HG03280 (cell line): ENCODE measurements around the gene TSHZ2.
"Not testable (repeated sequence)": the region's sequence is repeated elsewhere in the genome, so short reads cannot be mapped to it uniquely, and the experiment has no call there.

Experiments
- ATAC-seq: cut with Tn5 transposase; IDR thresholded peaks from one replicate; pipeline ENCODE4 v1.9.1; 2021; ENCODE audit warnings: mild to moderate bottlenecking, moderate library complexity; ENCODE audit not compliant: unreplicated experiment

The TSHZ2 gene

DNA sequence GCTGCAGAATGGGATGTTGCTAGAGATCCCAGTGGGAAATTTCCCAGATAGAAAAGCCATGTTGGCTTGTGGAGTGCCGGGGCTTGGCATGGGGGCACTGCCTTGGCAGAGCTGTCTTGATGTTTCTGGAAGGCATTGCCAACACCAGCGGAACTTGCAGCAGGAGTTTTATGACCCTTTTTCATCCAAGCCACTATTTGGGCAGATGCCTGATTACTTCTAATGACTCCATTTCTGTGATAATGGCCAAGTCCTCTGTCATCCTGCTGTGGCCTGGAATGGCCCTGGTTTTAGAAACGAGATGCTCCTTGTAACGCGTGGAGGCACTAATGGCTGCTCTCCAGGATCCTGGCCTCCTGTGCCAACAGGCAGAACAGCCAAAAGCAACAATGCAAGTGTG, 392.5 kb downstream of the TSHZ2 start:
- ATAC-seq: no peak

DNA sequence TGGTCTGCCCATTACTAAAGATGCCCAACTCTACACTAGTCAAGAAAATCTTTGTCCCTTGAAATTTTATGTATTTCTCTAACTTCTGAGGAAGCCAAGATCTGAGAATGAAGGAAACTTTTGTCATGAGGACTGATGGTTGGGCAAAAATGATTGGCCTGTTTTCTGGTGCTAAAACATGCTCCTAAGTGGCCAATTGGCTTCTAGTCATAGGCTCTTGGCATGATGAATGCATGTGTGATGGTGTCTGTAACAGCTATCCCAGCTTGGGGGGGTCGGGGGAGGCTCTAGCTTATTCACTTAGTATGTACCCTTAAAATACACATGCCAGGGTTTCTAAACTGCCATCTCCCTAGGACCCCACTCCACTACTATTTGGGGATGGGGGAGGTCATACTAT, 392.9 kb downstream of the TSHZ2 start:
- no peak for ATAC-seq

DNA sequence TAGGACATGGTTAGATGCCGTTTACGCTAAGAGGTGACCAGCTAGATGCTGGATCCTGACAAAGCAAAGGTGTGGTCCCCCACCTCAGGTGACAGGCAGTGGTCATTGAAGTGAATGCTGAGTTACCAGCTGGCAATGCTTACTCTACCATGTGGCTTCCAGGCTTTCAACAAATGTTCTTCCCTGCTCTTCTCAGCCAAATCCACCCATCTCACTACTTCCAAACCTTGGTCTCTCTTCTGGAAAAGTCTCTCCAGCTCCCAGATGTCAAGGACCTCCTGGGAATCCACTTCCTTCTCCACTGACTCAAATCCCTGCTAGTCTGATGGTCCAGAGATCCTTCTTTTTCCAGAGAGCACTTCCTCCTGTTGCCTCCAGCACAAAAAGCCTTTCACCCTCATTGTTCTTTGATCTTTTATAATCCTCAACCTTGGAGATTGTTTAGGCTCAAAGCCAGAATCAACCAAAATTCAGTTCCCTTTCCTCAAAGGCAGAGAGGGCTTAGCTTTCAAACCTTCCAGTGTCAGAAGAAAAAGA, 393.4 kb downstream of the TSHZ2 start:
- no peak for ATAC-seq

DNA sequence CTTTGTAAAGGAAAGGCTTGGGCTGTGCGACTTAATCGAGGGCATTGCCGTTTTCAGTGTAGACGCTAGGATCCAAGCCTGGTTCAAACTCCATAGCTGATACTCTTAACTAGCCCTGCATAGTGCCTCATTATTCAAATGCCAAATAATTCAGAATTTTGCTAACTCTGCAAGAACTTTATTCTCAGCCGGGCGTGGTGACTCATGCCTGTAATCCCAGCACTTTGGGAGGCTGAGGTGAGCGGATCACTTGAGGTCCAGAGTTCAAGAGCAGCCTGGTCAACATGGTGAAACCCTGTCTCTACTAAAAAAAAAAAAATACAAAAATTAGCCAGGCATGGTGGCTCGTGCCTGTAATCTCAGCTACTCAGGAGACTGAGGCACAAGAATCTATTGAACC, 394.8 kb downstream of the TSHZ2 start:
- ATAC-seq: not testable (repeated sequence)

DNA sequence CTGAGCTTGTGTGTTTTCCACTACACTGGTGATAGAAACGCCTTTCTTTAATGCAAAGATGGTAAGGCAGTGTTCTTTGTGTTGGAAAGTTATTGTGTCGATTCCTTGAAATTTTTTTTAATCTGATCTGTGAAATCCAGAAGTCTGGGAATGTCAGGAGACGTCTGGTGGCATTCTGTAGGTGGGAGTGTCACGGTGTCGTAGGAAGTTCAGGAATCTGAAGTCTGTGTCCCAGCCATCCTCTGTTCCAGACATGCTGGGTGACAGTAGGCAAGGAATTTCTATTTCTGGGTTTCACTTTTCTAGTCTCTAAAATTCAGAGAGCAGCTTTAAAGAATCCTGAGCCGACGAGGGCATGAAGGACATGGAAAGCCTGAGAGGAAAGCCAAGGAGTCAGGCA, 397.7 kb downstream of the TSHZ2 start:
- no peak for ATAC-seq

DNA sequence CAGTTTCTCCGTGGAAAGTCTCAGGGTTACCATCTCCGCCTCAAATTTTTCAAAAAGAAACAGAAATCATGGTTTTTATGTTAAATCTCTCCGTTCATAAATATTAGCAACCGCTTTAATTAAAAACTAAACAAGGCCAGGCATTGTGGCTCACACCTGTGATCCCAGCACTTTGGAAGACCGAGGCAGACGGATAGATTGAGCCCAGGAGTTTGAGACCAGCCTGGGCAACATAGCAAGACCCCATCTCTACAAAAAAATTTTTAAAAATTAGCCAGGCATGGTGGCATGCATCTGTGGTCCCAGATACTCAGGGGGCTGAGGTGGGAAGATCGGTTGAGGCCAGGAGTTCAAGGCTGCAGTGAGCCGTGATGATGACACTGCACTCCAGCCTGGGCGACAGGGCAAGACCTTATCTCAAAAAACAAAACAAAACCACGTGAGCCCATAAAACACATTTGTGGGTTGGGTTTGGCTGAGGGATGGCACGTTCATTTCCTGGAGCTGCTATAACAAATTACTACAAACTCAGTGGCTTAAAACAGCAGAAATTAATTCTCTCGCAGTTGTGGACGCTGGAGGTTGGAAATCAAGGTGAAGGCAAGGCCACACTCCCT, 398.3 kb downstream of the TSHZ2 start:
- ATAC-seq: no peak

DNA sequence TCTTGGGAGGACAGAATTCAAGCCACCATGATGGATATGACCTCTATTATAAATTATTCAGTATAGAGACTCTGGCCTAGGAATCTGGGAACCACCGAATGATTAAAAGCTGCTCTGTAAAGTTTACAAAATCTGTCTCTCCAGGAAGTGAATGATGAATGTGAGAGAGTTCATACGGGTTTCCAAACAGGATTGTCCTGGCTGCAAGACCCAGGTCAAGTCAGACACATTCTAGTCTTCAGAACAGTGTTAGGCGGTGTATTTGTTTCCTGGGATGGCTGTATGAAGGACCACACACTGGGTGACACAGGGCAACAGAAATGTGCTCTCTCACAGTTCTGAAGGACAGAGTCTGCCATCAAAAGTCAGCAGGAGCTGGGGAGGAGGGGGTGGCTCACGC, 399.1 kb downstream of the TSHZ2 start:
- no peak for ATAC-seq

DNA sequence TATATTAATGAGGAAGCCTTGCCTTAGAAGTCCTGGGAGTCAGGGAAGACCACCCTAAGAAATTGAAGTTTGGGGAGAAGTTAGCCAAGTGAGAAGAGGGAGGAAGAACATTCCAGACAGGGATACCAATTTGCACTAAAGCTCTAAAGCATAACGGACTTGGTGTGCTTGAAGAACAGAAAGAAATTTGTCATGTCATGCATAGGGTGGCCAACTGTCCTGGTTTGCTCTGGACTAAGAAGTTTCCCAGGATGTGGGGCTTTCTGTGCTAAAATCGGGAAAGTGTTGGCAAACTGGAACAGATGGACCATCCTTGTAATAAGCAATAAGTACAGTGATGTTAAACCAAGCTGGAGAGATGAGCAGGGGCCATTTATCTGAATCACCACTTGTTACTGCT, 403.9 kb downstream of the TSHZ2 start:
- no peak for ATAC-seq

DNA sequence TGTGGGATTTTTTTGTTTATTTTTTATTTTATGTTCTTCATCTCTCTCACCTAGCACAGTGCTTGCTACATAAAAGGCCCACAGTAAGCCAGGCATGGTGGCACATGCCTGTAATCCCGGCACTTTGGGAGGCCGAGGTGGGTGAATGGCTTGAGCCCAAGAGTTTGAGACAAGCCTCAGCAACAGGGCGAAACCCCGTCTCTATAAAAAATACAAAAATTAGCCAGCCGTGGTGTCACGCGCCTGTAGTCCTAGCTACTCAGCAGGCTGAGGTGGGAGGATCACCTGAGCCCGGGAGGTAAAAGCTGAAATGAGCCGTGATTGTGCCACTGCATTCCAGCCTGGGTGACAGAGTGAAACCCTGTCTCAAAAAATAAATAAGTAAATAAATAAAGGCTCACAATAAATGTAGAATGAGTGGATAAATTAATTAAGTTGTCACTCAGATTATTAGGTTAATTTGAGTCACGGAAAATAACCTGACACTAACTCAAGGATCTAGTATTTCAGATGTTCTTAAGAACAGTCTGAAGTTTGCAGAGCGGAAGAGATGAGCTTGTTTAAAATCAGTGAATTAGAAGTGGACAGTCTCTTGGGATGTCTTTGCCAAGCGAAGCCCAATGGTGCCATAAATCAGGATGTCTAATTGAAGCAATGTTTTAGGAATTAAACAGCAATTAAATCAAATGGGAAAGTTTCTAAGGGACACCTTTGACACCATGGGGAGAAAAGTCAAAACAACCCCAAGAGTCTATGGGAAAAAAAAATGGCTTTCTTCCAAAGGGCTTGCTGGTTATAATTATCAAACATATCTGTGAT, 407.1 kb downstream of the TSHZ2 start:
- no peak for ATAC-seq

DNA sequence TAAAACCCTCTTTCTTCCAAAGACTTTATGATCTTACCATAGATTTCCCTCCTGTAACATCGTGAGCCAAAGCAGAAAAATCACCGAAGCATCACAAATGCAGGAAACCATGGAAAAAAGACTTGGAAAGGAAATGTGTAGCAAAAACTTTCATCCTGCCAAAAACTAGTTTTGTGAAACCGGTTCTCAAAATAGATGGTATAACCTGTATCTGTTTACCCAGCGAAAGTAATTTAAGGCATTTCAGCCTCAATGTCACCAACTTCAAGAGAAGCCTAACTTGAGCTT, 407.6 kb downstream of the TSHZ2 start:
- ATAC-seq: no peak

DNA sequence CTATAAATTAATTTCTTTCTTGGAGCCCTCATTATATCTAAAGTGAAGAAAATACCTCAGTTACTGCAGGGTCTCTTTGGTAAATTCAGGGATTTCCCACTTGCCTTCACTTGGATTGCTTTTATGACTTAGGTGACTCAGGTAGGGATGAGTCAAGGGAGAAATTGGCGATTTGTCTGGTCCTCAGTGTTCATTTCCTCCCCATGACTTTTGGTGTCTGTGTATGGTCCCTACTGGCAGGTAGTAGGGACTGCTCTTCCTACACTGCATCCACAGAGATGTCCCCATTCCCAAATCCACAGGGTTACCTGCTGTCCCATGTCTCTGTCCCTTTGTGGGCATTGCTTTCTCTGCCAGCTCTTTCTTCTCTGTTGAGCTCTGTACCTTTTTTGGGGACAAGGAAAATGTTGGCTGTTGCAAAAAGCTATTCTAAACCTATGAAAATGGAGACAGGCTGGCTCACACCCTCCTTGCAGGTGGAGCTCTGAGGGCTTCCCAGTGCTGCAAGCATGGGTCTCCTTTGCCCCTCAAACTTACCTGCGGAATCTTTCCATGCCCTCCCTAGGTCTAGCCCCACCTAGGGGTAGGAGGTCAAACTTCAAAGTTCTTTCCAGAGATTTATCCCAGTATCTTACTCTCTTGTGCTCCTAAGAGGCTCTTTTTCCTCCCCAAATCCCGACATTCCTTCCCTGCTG, 409.6 kb downstream of the TSHZ2 start:
- no peak for ATAC-seq

DNA sequence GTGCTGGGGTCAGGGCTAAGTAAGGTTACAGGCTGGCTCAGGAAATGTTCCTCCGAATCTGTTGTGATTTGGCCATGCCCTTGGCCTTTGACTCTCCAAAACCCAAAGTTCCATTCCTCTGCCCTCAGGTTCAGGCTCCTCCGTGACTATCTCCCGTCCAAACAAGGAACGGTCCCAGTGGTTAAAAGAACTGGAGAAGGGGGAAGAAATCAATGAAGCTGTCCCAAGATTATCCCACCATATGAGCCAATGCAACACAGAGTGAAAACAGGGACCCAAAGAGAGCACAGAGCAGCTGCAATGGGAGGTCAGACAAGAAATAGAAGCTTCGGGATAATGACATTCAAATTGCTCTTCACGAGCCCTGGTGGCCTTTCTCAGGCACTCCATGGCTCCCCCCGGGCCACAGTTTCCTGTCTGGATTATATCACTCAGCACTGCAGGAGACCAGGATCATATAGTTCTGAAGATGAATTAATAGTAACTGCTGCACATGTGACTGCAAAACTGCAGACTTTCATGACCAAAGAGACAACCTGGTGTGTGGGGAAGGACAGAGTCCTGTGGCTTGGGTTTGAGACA, 410.2 kb downstream of the TSHZ2 start:
- ATAC-seq: no peak

DNA sequence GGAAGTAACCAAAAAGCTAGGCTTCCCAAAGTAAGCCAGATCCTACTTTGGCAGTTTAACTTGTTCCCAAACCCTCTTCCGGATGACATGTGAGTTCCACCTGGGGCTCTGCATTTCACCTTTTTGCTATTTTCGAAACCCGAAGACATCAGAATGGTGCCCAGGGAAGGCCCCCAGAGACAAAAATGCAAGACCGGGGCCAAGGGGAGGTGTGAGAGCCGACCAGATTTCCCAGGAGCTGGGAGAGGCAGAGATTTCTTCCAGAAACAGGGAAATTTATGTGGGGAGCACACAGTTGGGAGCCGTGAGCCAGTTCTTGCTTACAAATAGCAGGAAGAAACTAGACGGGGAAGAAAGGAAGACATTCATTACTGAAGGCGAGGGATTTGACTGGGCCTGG, 411.8 kb downstream of the TSHZ2 start:
- no peak for ATAC-seq

DNA sequence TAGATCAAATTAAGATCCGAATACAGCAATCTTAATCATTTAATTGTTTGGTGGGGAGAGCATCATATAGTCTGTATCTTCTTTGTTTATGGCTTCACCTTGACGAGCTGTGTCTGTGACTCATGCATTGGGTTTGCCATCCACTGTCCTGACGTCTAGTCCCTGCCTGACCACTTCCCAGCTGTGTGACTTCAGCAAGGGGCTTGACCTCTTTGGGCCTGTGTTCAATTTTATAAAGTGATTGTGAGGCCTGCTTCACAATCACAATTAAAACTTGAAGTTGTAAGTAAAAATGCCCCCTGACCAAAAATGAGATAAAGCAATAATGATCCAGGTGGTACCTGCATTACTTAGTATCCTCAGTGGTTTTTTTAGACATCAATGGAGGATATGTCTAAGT, 412.2 kb downstream of the TSHZ2 start:
- no peak for ATAC-seq

DNA sequence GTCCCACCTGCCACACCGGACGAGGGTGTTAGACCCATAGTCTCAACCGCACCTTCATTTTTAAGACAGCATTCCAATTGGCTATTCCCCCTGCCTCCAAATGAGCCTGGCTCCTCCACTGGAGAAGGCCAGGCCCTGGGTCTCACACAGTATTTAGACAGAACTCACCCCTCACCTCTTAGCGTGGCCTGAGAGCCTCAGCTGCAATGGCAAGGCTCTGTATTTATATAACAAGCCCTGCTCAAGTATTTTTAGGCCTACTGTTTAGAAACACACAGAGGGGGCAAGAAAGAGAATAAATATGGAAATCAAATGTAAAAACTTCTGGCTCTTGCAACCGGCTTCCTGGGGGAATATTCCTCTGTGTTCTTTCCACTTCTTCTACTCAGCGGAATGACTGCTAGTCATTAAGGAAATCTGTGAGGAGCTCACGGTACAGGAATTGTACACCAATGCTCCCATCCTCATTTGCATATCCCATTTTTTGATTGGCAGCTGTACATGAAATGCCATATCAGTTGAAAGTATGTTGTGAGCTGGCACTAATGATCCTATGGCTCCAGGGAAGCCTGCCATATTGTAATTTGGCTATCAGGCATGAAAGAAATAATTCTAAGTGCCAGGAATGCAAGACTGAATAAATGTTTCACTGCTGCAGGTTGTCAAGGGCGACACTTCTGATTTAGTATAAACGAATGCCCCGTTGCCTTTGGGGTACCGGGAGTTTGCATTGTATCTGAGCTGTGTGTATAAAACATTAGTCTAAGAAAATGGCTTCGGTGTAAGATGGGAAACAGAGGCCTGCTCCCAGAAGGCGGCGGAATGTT, 414.0 kb downstream of the TSHZ2 start:
- no peak for ATAC-seq

DNA sequence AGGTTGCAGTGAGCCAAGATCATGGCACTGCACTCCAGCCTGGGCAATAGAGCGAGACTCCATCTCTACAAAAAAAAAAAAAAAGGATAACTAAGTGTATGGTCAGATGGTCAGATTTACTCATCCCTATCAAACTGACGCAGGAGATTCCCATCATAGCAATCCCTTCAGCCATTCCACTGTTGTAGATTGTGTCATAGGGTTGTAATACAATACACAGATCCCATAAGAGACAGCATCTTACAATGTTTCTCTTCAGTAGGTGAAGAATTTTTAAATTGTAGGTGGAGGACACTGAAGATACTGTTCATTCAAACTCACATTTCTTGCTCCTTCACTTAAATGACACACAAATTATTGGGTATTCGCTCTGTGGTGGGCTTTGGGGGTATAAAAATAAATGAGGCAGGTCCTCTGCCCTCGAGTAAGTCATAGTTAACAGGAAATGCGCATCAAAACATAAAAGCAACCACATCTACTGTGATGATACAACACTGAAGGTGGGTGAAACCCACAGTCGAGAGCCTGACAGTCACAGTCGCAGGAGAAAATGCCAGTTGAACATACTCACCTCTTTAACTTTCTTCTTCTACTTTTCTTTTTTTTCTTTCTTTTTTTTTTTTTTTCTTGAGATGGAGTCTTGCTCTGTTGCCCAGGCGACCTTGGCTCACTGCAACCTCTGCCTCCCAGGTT, 416.0 kb downstream of the TSHZ2 start:
- ATAC-seq: no peak

DNA sequence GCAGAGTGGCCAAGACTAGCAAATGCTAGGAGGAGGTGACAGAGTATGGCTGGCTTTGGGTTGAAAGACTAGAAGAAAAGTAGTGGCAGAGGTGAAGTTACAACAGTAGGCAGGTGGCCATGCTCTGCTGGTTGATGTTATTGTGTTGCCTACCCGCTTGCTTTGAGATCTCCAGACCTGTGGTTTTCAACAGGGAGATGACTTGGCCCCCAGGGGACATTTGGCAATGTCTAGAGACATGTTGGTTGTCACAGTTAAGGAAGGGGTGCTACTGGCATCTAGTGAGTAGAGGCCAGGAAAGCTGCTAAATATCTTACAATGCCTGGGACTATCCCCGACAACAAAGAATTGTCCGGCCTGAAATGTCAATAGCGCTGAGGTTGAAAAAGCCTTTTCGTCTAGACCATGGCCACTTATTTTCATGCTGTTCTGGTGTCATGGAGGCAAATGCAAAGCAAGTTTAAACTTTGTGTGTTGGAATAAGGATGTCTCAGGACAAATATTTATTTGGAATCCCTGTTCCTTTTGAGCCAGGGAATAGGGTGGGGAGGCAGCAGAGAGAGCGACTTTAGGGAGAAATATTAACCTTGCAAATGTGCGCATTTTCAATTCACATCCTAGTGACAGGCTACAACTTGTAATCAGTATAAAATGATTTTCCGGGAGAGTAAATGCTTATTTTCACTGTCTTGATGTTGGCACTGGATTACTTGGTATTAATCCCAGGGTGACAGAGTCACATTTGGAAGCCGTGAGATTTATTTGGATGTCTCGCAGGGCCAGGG, 417.6 kb downstream of the TSHZ2 start:
- no peak for ATAC-seq

DNA sequence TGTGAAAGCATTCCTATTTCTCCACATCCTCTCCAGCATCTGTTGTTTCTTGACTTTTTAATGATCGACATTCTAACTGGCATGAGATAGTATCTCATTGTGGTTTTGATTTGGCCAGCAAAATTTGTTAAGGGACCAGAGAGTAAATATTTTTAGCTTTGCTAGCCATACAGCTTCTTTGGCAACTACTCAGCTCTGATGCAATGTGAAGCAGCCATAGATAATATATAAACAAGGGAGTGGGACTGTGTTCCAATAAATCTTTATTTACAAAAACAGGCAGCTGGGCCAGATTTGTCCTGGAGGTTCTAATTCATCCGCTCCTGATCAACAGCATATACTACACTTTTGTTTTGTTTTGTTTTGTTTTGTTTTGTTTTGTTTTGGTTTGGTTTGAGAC, 418.6 kb downstream of the TSHZ2 start:
- ATAC-seq: no peak

DNA sequence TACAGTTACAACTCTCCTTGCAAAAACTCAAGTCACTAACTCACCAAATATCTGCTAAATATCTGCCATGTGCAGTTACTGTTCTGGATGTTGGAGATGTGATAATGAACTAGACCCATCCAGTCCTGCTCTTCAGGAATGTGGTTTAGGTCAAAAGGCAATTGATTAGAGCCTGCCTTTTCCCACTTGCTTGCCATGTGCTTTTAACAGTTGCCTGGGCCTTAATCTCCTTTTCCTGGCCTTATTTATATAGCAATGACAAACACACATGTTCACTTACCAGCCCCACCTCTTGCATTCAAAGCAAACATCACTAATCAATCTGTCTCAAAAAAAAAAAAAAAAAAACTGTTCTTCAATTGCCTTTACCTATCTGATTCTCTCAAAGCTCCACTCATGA, 422.3 kb downstream of the TSHZ2 start:
- no peak for ATAC-seq
